Liver (tissue), 9 donors: Measurements from ENCODE around the gene PRKN. TPM values are rescaled to one million over a fixed set of nuclear protein-coding genes. Genes with fewer than 3 reads are reported as not detected.

Experiments
- DNase-seq: peaks from one replicate; pipeline ENCODE4 v3.0.0-alpha.2; 2017; ENCODE audit warnings: low spot score
- H3K27ac ChIP-seq, 2 donors: one replicate each; pipeline ENCODE4 v1.7.0; 2013; ENCODE audit warnings: inconsistent platforms in 2 of 2, low read length in 2 of 2, control low read depth in 1 of 2, low read depth in 1 of 2, mild to moderate bottlenecking in 1 of 2
- H3K27me3 ChIP-seq, 4 donors: one replicate each; pipeline versions ENCODE4 v1.6.1 to v1.7.0; 2013; ENCODE audit warnings: low read length in 3 of 4, inconsistent platforms in 1 of 4, mild to moderate bottlenecking in 1 of 4, moderate library complexity in 1 of 4; ENCODE audit not compliant: control insufficient read depth in 4 of 4, insufficient read depth in 4 of 4
- H3K36me3 ChIP-seq, 4 donors: one replicate each; pipeline versions ENCODE4 v1.6.1 to v1.7.0; 2013; ENCODE audit warnings: low read length in 3 of 4, mild to moderate bottlenecking in 3 of 4, low read depth in 1 of 4, moderate library complexity in 1 of 4; ENCODE audit not compliant: control insufficient read depth in 4 of 4, insufficient read depth in 3 of 4
- H3K4me1 ChIP-seq, 4 donors: one replicate each; pipeline versions ENCODE4 v1.6.1 to v1.7.0; 2013; ENCODE audit warnings: low read length in 3 of 4, mild to moderate bottlenecking in 3 of 4, moderate library complexity in 1 of 4; ENCODE audit not compliant: control insufficient read depth in 4 of 4, insufficient read depth in 4 of 4
- H3K4me3 ChIP-seq, 3 donors: one replicate each; pipeline versions ENCODE4 v1.6.1 to v1.7.0; 2013; ENCODE audit warnings: low read length in 3 of 3, control low read depth in 1 of 3, low read depth in 1 of 3, mild to moderate bottlenecking in 1 of 3
- H3K9ac ChIP-seq, 2 donors: one replicate each; pipeline ENCODE4 v1.7.0; 2013; ENCODE audit warnings: low read length in 2 of 2, mild to moderate bottlenecking in 2 of 2, moderate library complexity in 2 of 2, control low read depth in 1 of 2, low read depth in 1 of 2
- H3K9me3 ChIP-seq, 4 donors: one replicate each; pipeline versions ENCODE4 v1.6.1 to v1.7.0; 2013; ENCODE audit warnings: low read length in 3 of 4; ENCODE audit not compliant: control insufficient read depth in 4 of 4
- ATF3 ChIP-seq: IDR thresholded peaks from 2 replicates; pipeline ENCODE4 v1.6.1; 2016; ENCODE audit warnings: antibody characterized with exemption
- CTCF ChIP-seq: fragments of 150-350 bp; IDR thresholded peaks from 2 replicates; pipeline ENCODE4 v1.5.1; 2017; ENCODE audit warnings: improper control_type of control experiment, low read depth, low read length; ENCODE audit not compliant: missing input control
- EGR1 ChIP-seq, 2 donors: IDR thresholded peaks; 2 replicates each; pipeline ENCODE4 v1.6.1; 2016 to 2018; ENCODE audit warnings: antibody characterized with exemption in 2 of 2, low read depth in 2 of 2
- FOXA1 ChIP-seq: IDR thresholded peaks from 2 replicates; pipeline ENCODE4 v1.6.1; 2016; ENCODE audit warnings: antibody characterized with exemption
- FOXA2 ChIP-seq: IDR thresholded peaks from 2 replicates; pipeline ENCODE4 v1.6.1; 2016; ENCODE audit warnings: antibody characterized with exemption
- GABPA ChIP-seq, 2 donors: IDR thresholded peaks in 1 of 2; conservative IDR thresholded peaks in 1 of 2; 2 replicates each; pipeline ENCODE4 v1.6.1; 2016; ENCODE audit warnings: antibody characterized with exemption in 2 of 2, mild to moderate bottlenecking in 1 of 2, moderate library complexity in 1 of 2
- HNF4A ChIP-seq, 2 donors: conservative IDR thresholded peaks; 2 replicates each; pipeline ENCODE4 v1.6.1; 2016; ENCODE audit warnings: antibody characterized with exemption in 2 of 2, mild to moderate bottlenecking in 2 of 2
- HNF4G ChIP-seq: IDR thresholded peaks from 2 replicates; pipeline ENCODE4 v1.6.1; 2016; ENCODE audit warnings: antibody characterized with exemption
- JUND ChIP-seq, 2 donors: IDR thresholded peaks; 2 replicates each; pipeline ENCODE4 v1.6.1; 2016; ENCODE audit warnings: antibody characterized with exemption in 2 of 2
- NR2F2 ChIP-seq: IDR thresholded peaks from 2 replicates; pipeline ENCODE4 v1.6.1; 2016; ENCODE audit warnings: antibody characterized with exemption
- RAD21 ChIP-seq, 2 donors: IDR thresholded peaks; 2 replicates each; pipeline ENCODE4 v1.6.1; 2016; ENCODE audit warnings: antibody characterized with exemption in 2 of 2, mild to moderate bottlenecking in 2 of 2
- SP1 ChIP-seq: IDR thresholded peaks from 2 replicates; pipeline ENCODE4 v1.6.1; 2018; ENCODE audit warnings: antibody characterized with exemption, mild to moderate bottlenecking
- TAF1 ChIP-seq: conservative IDR thresholded peaks from 2 replicates; pipeline ENCODE4 v1.6.1; 2016; ENCODE audit warnings: antibody characterized with exemption, mild to moderate bottlenecking
- YY1 ChIP-seq: IDR thresholded peaks from 2 replicates; pipeline ENCODE4 v1.6.1; 2016; ENCODE audit warnings: antibody characterized with exemption, mild to moderate bottlenecking
- WGBS: extraction: QIAGEN DNeasy Blood & Tissue Kit; methylation state at CpG from one replicate; pipeline ENCODE4 v1.1.7; 2013; 5-methylcytosine and 5-hydroxymethylcytosine counted together
- polyA plus RNA-seq, 2 donors: library from polyadenylated mRNA; stranded (reverse) in 1 of 2; unstranded in 1 of 2; fragments of 200-250 nt in 1 of 2; fragments of >200 nt in 1 of 2; fragmentation: Nextera tagmentation in 1 of 2; extraction: Ambion mirVana in 1 of 2; gene quantifications; one replicate each; pipeline versions ENCODE4 v1.2.1 to v1.2.3, GENCODE V29; 2013 to 2015
- total RNA-seq, 2 donors: library from RNA; depleted of rRNA; stranded (reverse); fragments of >200 nt; gene quantifications; one replicate each; pipeline ENCODE4 v1.2.3, GENCODE V29; 2014
- TF ChIP-seq, protein P1 (sequence below): IDR thresholded peaks from 2 replicates; pipeline ENCODE4 v1.6.1; 2016; ENCODE audit warnings: antibody characterized with exemption
- TF ChIP-seq, protein P2 (sequence below): IDR thresholded peaks from 2 replicates; pipeline ENCODE4 v1.6.1; 2016; ENCODE audit warnings: antibody characterized with exemption
- donor health status: healthy.
- donor health status: healthy.
- donor health status: healthy.
- donor health status: healthy.
- donor health status: healthy.

PRKN gene
- total and polyA plus RNA-seq, 4 donors = 0.47 to 4.1 (median 3.2) TPM

- TF ChIP-seq CTCF (no peak), FOXA2 (no peak), ATF3 (no peak)
- TF ChIP-seq, protein P1, sequence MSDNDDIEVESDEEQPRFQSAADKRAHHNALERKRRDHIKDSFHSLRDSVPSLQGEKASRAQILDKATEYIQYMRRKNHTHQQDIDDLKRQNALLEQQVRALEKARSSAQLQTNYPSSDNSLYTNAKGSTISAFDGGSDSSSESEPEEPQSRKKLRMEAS = no peak
Observed at GRCh38 chr6:161761966-161762365, 965.6 kb downstream of the PRKN start (continued).

- no peak for DNase-seq
- 70% methylated on average over 5 of the region's 5 CpGs for WGBS
- Histone ChIP-seq H3K27me3 (no peaks in the 10 kb centered on the region), H3K9ac (no peak overlapping the region), H3K9me3 (no peaks in the 10 kb centered on the region), H3K4me1 (no peaks in the 10 kb centered on the region), H3K4me3 (no peak overlapping the region), H3K36me3 (no peaks in the 10 kb centered on the region), H3K27ac (no peak overlapping the region)
- TF ChIP-seq FOXA1 (no peak), NR2F2 (no peak), YY1 (no peak), HNF4G (no peak), JUND (IDR thresholded peaks at IDR 0.05) (no peak), RAD21 (IDR thresholded peaks at IDR 0.05) (no peak), CTCF (no peak), EGR1 (IDR thresholded peaks at IDR 0.05; ENCODE audit: low read depth in 2 of 2) (no peak), GABPA (IDR thresholded peaks at IDR 0.05 in 1 of 2, conservative IDR thresholded peaks at IDR 0.05 in 1 of 2) (no peak), HNF4A (conservative IDR thresholded peaks at IDR 0.05) (no peak), FOXA2 (no peak), TAF1 (no peak), SP1 (no peak)
- TF ChIP-seq, protein P1 = no peak
- TF ChIP-seq, protein P2, sequence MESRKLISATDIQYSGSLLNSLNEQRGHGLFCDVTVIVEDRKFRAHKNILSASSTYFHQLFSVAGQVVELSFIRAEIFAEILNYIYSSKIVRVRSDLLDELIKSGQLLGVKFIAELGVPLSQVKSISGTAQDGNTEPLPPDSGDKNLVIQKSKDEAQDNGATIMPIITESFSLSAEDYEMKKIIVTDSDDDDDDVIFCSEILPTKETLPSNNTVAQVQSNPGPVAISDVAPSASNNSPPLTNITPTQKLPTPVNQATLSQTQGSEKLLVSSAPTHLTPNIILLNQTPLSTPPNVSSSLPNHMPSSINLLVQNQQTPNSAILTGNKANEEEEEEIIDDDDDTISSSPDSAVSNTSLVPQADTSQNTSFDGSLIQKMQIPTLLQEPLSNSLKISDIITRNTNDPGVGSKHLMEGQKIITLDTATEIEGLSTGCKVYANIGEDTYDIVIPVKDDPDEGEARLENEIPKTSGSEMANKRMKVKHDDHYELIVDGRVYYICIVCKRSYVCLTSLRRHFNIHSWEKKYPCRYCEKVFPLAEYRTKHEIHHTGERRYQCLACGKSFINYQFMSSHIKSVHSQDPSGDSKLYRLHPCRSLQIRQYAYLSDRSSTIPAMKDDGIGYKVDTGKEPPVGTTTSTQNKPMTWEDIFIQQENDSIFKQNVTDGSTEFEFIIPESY = no peak
Observed at GRCh38 chr6:161755080-161755479, 972.5 kb downstream of the PRKN start.
